Measurements from ENCODE around the gene COX17.

The COX17 gene, protein sequence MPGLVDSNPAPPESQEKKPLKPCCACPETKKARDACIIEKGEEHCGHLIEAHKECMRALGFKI

DNA sequence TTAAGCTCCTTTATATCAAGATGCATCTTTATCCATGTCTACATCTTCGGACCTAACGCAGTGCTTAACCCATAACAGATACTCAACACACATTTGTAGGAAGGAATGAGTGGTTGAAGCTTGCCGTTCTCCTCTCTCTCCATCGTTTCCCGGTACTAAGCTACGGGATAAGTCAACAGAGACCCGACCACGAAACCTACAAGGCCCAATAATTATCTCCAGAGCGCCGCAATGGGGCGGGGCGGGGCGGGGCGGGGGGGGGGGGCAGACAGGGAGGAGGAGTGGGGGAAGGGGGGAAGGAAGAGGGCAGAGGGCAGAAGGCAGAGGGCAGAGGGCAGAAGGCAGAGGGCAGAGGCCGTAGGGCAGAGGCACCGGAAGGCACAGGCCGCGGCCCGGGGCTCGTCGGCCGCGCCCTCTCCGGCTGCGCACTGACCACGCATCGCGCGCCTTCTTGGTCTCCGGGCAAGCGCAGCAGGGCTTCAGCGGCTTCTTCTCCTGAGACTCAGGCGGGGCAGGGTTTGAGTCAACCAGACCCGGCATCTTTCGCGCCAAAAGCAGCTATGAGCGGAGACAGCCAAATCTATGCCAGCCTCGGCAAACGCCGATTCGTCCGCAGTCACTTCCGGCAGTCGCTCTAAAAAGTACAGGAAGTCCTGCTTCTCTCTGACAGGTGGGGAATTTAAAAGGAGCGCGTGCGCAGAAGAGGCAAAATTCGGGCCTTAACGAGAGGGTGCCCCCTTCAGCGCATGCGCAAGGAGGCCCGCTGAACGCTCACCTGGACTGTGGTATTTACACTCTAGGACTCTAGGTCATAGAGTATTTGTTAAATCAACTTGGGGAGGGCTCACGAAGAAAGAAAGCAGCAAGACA lies at the start of gene COX17:
Gene COX17, minus strand, starts transcription at position 636 of the 870 bp plus-strand sequence. Its CDS starts 96 bp downstream, at position 540.
- Mint-ChIP-seq H3K36me3 (ENCODE audit: low read depth) (peaks cover 49% of the 10 kb centered on the region), H3K4me3 (peak within 1 kb of the TSS; percentile 94), H3K9me3 (no peaks in the 10 kb centered on the region), H3K27me3 (no peaks in the 10 kb centered on the region), H3K4me1 (ENCODE audit: low read depth) (peaks cover 39% of the 10 kb centered on the region), H3K27ac (peak within 1 kb of the TSS; percentile 98)
- DNase-seq, result peak; percentile 92

DNA sequence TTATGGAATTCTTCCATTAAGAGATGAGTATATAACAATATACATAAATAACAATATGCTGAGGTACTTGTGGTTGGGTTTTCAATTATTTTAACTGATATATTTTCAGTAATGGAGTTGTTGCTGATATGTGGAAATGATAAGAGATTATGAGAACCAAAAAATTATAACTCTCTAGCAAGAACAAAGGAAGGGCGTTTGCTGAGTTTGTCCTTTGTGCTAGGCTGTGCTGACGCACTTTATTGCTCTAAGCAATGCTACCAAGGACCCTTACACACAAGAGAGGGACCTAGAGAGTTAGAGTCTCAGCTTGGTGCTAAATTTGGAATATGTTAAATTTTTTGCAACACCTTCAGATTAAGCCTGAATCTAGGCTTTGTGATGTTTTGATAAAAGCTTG lies 49.7 kb upstream of the COX17 start:
- Mint-ChIP-seq H3K4me3 (no peak overlapping the region), H3K27ac (no peak overlapping the region), H3K27me3 (no peaks in the 10 kb centered on the region), H3K4me1 (ENCODE audit: low read depth) (peaks cover under 1% of the 10 kb centered on the region), H3K36me3 (ENCODE audit: low read depth) (no peaks in the 10 kb centered on the region), H3K9me3 (no peaks in the 10 kb centered on the region)
- no peak for DNase-seq

DNA sequence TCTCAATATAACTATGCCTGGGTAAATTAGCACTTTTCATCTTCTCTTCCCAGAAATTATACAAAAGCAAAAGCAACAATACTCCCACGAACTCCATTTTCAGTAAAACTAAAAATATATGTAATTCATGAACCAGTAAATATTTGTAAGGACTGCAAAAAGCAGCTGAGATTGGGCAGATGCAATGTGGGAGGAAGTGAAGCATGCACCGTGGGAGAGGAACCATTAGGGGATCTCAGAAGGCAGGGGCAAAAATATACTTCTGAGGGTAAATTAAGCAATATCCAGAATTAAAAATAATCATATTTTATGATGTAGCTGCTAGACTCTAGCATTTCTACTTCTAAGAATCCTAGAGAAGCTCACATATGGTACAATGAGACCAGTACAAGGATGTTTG lies 45.8 kb upstream of the COX17 start:
- no peaks in the 10 kb centered on the region for H3K4me1 Mint-ChIP-seq (ENCODE audit: low read depth)
- H3K27ac Mint-ChIP-seq, result no peak overlapping the region
- peaks cover 3% of the 10 kb centered on the region for H3K27me3 Mint-ChIP-seq
- H3K36me3 Mint-ChIP-seq (ENCODE audit: low read depth), result no peaks in the 10 kb centered on the region
- no peak for DNase-seq
- H3K9me3 Mint-ChIP-seq, result no peaks in the 10 kb centered on the region
- H3K4me3 Mint-ChIP-seq, result no peak overlapping the region

DNA sequence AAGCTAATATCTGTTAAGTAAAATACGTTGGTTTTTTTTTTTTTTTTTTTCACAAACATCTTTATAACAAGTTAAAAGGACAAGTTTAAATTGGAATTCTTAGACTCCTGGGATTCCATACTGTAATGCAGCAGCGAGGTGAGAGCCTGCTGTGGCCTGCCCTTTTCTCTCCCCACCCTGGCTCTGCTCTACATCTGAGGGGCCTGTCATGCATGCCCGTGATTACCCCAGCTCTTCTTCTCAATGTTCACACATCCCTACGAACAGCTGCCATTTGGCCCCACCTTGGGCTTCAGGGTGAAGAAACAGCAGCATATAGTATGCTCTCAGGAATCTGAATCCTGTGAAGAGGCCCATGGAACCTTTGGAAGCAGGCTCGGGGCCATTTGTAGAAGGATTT lies 40.3 kb upstream of the COX17 start:
- DNase-seq, result no peak
- no peak overlapping the region for H3K27ac Mint-ChIP-seq
- H3K9me3 Mint-ChIP-seq, result no peaks in the 10 kb centered on the region
- no peak overlapping the region for H3K4me3 Mint-ChIP-seq
- H3K4me1 Mint-ChIP-seq (ENCODE audit: low read depth), result no peaks in the 10 kb centered on the region
- H3K36me3 Mint-ChIP-seq (ENCODE audit: low read depth), result no peaks in the 10 kb centered on the region
- H3K27me3 Mint-ChIP-seq, result peaks cover 3% of the 10 kb centered on the region

DNA sequence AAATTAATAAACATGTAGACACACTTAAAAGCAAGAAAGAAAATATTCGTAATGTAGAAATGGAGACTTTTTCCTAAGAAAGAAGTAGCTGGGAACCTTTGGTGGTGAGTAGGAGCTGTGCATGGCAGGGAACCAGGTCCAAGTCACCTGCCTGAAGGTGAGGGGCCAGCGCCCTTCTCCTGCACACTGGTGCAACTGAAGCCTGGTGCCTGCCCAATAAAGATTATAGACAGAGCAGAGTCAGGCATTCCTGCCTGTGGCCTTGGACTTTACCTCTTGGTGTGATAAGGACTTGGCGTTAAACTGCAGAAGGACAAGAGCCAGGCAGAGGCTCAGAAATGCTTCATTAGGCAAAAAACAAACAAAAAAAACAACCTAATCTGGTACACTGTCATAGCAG lies 39.8 kb upstream of the COX17 start:
- no peak overlapping the region for H3K4me3 Mint-ChIP-seq
- H3K4me1 Mint-ChIP-seq (ENCODE audit: low read depth), result no peaks in the 10 kb centered on the region
- H3K27ac Mint-ChIP-seq, result no peak overlapping the region
- H3K27me3 Mint-ChIP-seq, result peaks cover 3% of the 10 kb centered on the region
- H3K36me3 Mint-ChIP-seq (ENCODE audit: low read depth), result no peaks in the 10 kb centered on the region
- no peaks in the 10 kb centered on the region for H3K9me3 Mint-ChIP-seq
- no peak for DNase-seq

DNA sequence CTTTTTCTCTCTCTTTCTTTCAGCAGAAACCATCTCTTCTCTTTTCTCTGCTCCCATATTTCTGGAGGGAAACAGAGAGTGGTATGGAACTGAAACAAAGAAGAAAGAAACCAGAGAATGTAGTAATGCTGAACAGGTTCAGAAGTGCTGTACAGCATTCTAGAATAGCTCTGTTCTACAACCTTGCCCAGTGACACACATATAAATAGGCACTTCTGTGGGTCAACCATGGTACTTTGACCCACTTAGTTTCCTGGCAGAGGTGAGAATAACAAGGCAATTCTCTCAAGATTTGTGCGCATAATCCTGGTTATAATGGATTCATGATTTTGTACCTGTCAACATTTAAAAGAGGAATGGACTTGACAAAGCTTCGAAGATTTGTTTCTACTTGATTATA lies 37.9 kb upstream of the COX17 start:
- H3K36me3 Mint-ChIP-seq (ENCODE audit: low read depth), result no peaks in the 10 kb centered on the region
- H3K27ac Mint-ChIP-seq, result no peak overlapping the region
- H3K4me3 Mint-ChIP-seq, result no peak overlapping the region
- no peaks in the 10 kb centered on the region for H3K27me3 Mint-ChIP-seq
- no peak for DNase-seq
- no peaks in the 10 kb centered on the region for H3K9me3 Mint-ChIP-seq
- no peaks in the 10 kb centered on the region for H3K4me1 Mint-ChIP-seq (ENCODE audit: low read depth)

DNA sequence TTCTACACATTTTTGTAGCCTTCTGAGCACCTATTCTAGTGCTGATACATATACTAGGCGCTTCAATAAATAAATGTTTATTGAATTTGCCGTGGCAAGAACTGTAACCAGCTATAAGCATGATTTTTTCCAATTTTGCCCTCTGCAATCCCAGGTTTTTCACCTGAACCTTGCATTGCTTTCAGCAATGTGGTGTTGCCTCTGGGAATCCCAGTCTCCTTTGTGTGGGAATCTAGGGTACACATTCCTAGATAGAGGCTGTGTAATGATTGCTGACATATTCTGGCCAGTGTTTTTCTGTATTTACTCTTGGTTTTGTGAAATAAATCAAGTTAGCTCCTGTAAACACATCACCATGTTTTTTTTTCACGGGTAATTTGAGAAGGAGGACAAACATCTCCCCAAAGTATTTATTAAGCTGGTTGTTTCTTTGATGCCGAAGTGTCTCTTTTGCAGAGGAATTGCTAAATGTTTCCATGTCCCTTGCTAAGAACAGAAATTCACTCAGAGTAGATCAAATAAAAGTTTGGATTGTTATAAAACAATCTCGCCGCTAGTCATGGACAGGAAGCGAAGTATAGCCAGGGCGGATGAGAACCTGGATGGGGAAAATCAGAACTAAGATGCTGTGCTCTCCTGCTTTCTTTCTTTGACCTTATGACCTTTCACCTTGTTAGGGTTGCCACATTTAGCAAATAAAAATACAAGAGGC lies 26.8 kb upstream of the COX17 start:
- Mint-ChIP-seq H3K27ac (no peak overlapping the region), H3K9me3 (peaks cover 10% of the 10 kb centered on the region), H3K36me3 (ENCODE audit: low read depth) (peaks cover 5% of the 10 kb centered on the region), H3K27me3 (peaks cover 11% of the 10 kb centered on the region), H3K4me3 (peak overlapping the region; percentile 68), H3K4me1 (ENCODE audit: low read depth) (peaks cover 43% of the 10 kb centered on the region)
- DNase-seq, result no peak

DNA sequence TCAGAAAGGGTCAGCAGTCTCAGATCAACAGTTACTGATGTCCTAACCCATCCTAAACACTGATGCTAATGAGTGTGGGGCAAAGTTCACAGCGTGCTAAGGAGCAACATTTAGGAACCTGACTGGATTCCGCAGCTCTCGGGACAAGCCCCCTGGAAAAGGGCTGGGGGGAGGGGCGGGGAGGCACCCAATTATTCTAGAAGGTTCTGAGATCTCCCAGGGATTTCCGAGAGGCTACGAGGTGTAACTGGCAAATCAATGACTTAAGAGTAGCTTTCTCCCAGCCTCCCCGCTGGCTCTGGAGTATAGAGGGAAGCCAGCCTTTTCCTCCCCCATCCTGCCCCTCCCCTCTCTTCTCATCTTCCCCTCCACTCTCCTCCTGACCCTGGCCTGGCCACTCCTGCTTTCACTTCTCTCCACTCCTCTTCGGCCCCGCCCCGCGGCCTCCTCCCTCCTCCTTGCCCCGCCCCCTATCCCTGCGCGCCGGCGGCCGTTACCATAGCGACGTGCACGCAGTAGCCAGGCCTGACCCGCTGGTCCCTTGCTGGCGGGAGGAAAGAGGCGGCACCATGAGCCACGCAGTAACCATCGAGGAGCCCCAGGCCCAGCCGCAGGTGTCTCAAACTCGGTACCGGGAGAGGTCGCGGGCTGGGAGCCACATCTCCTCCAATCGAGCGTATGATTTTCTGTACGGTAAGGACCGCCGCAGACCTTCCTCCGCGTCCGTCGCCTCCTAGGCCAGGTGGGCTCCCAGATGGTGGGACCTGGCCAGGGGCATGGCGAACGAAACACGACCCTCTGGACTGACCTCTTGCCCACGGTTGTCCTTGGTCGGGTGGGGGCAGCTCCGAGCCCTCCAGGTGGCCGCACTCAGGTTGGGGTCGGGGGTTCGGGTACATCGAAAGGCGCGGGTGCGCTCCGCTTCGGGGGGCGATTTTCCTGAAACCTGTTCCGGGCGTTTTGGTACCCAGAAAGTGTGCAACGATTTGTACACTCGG lies 25.6 kb upstream of the COX17 start, which contains the start of gene CFAP91:
Gene CFAP91, plus strand, starts transcription at position 493 of the 998 bp plus-strand sequence. Its CDS starts 77 bp downstream, at position 570.
- peaks cover 10% of the 10 kb centered on the region for H3K9me3 Mint-ChIP-seq
- H3K36me3 Mint-ChIP-seq (ENCODE audit: low read depth), result peaks cover 5% of the 10 kb centered on the region
- DNase-seq, result peak; percentile 86
- peak within 1 kb of the TSS; percentile 68 for H3K4me3 Mint-ChIP-seq
- H3K27me3 Mint-ChIP-seq, result peaks cover 11% of the 10 kb centered on the region
- peak within 1 kb of the TSS; percentile 13 for H3K27ac Mint-ChIP-seq
- peaks cover 43% of the 10 kb centered on the region for H3K4me1 Mint-ChIP-seq (ENCODE audit: low read depth)

DNA sequence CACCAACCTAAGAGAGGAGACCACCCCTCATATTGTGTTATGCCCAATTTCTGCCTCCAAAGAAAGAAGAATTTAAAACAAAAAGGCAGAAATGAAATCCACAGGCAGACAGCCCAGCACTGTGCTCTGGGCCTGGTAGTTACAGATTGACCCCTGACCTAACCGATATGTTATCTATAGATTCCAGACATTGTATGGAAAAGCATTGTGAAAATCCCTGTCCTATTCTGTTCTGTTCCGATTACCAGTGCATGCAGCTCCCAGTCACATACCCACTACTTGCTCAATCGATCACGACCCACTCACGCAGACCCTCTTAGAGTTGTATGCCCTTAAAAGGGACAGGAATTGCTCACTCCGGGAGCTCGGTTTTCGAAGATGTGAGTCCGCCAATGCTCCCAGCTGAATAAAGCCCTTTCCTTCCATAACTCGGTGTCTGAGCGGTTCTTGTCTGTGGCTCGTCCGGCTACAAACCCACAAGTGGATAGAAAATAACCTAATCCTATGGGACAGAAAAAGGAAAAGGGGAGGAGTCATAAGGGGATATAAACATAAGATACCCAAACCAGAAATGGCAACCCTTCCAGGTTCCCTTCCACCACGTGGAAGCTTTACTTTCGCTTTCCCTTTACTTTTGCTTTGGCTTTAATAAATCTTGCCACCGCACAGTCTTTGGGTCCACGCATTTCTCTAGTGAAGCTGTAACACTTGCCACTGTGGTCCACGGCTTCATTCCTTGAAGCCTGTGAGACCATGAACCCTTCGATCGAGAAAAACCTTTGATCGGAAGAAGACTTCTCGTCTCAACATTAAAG lies 23.9 kb upstream of the COX17 start:
- peak; percentile 36 for DNase-seq
- H3K36me3 Mint-ChIP-seq (ENCODE audit: low read depth), result peaks cover 5% of the 10 kb centered on the region
- H3K4me1 Mint-ChIP-seq (ENCODE audit: low read depth), result peaks cover 46% of the 10 kb centered on the region
- H3K27ac Mint-ChIP-seq, result peak overlapping the region; percentile 92
- H3K9me3 Mint-ChIP-seq, result peaks cover 10% of the 10 kb centered on the region
- no peak overlapping the region for H3K4me3 Mint-ChIP-seq
- H3K27me3 Mint-ChIP-seq, result peaks cover 11% of the 10 kb centered on the region

DNA sequence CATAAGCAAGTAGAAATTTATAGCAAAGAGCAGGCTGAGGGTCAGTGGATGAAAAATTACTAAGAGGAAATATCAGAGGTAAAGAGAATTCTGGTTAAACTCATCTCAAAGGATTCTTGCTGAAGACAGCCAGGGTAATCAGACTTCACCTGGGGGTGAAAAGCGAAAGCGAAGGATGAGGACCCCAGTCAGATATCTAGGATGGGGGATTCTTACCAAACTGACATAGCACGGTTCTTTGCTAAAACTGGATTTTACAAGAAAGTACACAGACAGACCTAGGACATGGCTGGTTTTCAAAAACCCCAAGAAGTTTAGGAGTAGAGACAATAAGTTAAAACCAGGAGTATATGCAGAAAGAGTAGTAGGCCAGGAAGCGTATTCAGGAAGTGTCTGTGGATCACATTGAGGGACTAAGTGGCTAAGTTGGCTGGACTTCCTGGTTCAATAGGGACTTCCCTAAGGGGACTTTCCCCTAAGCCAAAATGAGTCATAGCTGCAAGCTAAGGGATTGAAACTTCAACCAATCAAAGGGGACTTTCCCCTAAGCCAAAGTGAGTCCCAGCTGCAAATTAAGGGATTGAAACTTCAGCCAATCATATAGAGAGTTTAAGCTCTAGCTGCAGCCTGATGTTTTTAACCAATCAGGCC lies 23.2 kb upstream of the COX17 start:
- peak overlapping the region; percentile 8 for H3K4me3 Mint-ChIP-seq
- peaks cover 10% of the 10 kb centered on the region for H3K9me3 Mint-ChIP-seq
- peaks cover 46% of the 10 kb centered on the region for H3K4me1 Mint-ChIP-seq (ENCODE audit: low read depth)
- peak; percentile 31 for DNase-seq
- H3K27ac Mint-ChIP-seq, result peak overlapping the region; percentile 92
- H3K27me3 Mint-ChIP-seq, result peaks cover 11% of the 10 kb centered on the region
- H3K36me3 Mint-ChIP-seq (ENCODE audit: low read depth), result peaks cover 5% of the 10 kb centered on the region

DNA sequence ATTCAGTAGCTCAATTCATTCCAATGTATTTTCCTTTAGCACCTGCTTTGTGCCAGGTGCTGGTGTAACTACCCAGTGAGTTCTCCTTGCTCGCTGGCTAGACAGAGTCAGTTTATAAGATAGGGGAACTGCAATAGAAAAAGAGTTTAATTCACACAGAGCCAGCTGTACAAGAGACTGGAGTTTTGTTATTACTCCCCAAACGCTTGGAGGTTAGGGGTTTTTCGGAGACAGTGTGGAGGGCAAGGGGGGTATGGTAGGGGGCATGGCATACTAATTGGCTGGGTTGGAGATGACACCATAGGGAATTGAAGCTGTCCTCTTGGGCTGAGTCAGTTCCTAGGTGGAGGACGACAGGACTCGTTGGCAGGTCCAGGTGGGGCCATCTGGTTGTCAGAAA lies 20.2 kb upstream of the COX17 start:
- H3K27me3 Mint-ChIP-seq, result no peaks in the 10 kb centered on the region
- H3K36me3 Mint-ChIP-seq (ENCODE audit: low read depth), result peaks cover 5% of the 10 kb centered on the region
- DNase-seq, result no peak
- H3K4me3 Mint-ChIP-seq, result no peak overlapping the region
- H3K4me1 Mint-ChIP-seq (ENCODE audit: low read depth), result peaks cover 32% of the 10 kb centered on the region
- no peak overlapping the region for H3K27ac Mint-ChIP-seq
- peaks cover 10% of the 10 kb centered on the region for H3K9me3 Mint-ChIP-seq

DNA sequence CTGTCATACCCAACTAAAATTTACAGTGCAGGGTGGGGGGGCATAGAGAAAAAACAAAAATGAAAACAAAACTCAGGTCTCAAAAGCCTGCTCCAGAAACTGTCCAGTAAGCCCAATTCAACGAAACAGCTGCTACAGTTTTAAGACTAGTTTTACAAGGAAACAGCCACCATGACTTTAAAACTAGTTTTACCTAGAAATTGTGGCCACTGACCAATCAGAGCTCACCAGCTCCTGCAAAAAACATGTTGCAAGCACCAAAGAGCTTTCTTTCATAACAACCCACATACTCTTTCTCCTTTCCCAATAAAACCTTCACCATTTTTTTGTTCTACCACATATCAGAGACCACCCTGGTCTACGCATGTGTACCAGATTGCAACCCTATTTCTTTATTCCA lies 18.3 kb upstream of the COX17 start:
- DNase-seq, result no peak
- no peak overlapping the region for H3K27ac Mint-ChIP-seq
- H3K27me3 Mint-ChIP-seq, result no peaks in the 10 kb centered on the region
- no peak overlapping the region for H3K4me3 Mint-ChIP-seq
- H3K4me1 Mint-ChIP-seq (ENCODE audit: low read depth), result peaks cover 15% of the 10 kb centered on the region
- no peaks in the 10 kb centered on the region for H3K36me3 Mint-ChIP-seq (ENCODE audit: low read depth)
- H3K9me3 Mint-ChIP-seq, result peaks cover 3% of the 10 kb centered on the region

DNA sequence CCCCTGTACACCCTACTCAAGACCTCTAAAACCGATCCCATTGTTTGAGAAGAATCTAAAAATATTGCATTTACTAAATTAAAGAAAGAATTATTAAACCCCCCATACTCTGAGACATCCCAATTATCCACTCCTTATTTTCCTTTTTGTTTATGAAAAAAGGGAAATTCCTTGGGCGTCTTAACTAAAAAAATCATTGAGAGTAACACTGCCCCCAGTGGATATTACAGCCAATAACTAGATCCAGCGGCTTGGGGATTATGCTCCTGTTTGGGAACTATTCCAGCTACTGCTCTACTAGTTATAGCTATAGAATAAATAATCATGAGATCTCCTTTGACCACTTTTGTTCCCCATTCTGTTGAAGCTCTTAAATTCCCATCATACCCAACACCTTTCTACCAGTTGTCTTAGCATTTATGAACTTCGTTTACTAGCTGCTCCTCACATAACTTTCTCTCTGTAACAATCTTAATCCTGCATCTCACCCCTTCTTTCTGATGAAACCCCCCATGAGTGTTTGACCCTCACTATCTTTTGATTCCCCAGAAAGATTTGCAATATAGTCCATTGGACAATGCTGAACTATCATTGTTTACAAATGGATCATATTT lies 12.9 kb upstream of the COX17 start:
- no peaks in the 10 kb centered on the region for H3K36me3 Mint-ChIP-seq (ENCODE audit: low read depth)
- no peak overlapping the region for H3K4me3 Mint-ChIP-seq
- H3K27ac Mint-ChIP-seq, result no peak overlapping the region
- H3K4me1 Mint-ChIP-seq (ENCODE audit: low read depth), result no peaks in the 10 kb centered on the region
- H3K27me3 Mint-ChIP-seq, result peaks cover 9% of the 10 kb centered on the region
- no peak for DNase-seq
- no peaks in the 10 kb centered on the region for H3K9me3 Mint-ChIP-seq
